Measurements from ENCODE around the gene BRME1.

BRME1 gene

DNA sequence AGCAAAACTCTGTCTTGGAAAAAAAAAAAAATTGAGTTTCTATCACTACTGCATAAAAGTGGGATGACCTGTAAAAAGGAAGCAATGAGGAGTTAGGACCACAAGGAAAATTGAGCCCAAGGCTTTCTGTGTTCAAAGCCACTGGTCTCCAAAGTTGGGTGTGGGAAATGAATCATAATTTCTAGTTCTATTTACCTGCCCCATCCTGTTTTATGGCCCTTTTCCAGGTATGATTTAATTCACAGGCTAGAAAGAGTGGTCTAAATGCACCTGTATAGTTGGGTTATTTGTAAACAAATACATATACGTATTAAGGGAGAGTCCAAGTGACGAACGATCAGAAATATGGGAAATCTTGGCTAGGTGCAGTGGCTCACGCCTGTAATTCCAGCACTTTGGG is 40.5 kb upstream of the BRME1 start:
- TF ChIP-seq CTCF (IDR thresholded peaks at IDR 0.05; ENCODE audit: control insufficient read depth, extremely low read depth, insufficient read depth) = no peak
- no peak for DNase-seq (ENCODE audit: low read depth)
- no peak overlapping the region for H3K4me3 ChIP-seq (ENCODE audit: low read depth, low read length)

GRCh38 chr19:13942023-13942684 is 36.2 kb upstream of the BRME1 start:
- DNase-seq (ENCODE audit: low read depth) = no peak
- H3K4me3 ChIP-seq (ENCODE audit: low read depth, low read length) = no peak overlapping the region
- no peak for TF ChIP-seq CTCF (IDR thresholded peaks at IDR 0.05; ENCODE audit: control insufficient read depth, extremely low read depth, insufficient read depth)

- no peak within 1 kb of the TSS for H3K4me3 ChIP-seq (ENCODE audit: low read depth, low read length)
- DNase-seq (ENCODE audit: low read depth) = no peak
- no peak for TF ChIP-seq CTCF (IDR thresholded peaks at IDR 0.05; ENCODE audit: control insufficient read depth, extremely low read depth, insufficient read depth)
These were observed 32.6 kb upstream of the BRME1 start, which contains the start of gene PODNL1 for GRCh38 chr19:13938301-13939064. PODNL1 (minus strand) TSS chr19:13938417; CDS start chr19:13938181, 236 bp downstream.

- H3K4me3 ChIP-seq (ENCODE audit: low read depth, low read length) = no peak overlapping the region
- DNase-seq (ENCODE audit: low read depth) = no peak
- TF ChIP-seq CTCF (IDR thresholded peaks at IDR 0.05; ENCODE audit: control insufficient read depth, extremely low read depth, insufficient read depth) = no peak
These were observed 31.8 kb upstream of the BRME1 start for GRCh38 chr19:13937479-13938300.

DNA sequence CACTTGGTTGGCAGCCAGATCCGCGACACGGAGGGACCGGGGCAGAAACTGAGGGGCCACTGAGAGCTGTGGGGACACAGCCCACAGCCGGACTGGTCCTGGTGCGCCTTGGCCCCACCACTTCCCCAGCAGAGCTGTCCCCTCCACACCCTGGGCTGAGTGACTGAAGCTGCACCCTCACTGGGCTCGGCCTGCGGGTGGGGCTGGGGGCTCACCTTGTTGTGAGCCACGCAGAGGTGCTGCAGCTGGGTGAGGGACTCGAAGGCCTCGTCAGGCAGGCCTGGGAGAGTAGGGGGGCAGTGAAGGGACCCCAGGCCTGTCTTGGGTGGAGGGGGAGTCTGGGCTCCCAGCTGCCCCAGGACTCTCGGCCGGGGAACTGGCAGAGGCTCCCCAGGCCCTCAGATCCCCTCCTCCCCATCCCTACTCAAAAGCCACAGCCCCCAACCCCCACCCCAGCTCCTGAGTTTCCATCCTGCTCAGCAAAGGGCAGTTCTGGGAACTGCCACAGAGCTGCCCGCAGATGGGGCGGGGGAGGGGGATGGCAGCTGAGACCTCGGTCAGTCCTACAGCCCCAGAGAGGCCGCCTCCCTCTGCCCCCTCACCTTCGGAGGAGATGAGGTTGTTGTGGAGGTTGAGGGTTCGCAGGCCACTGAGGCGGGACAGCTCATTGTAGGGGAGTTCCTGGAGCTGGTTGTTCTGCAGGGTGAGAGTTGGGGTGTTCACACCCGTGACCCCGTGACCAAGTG is 30.0 kb upstream of the BRME1 start:
- DNase-seq (ENCODE audit: low read depth) = no peak
- no peak overlapping the region for H3K4me3 ChIP-seq (ENCODE audit: low read depth, low read length)
- TF ChIP-seq CTCF (IDR thresholded peaks at IDR 0.05; ENCODE audit: control insufficient read depth, extremely low read depth, insufficient read depth) = no peak

- no peak for TF ChIP-seq CTCF (IDR thresholded peaks at IDR 0.05; ENCODE audit: control insufficient read depth, extremely low read depth, insufficient read depth)
- no peak for DNase-seq (ENCODE audit: low read depth)
- H3K4me3 ChIP-seq (ENCODE audit: low read depth, low read length) = no peak overlapping the region
These were observed 28.8 kb upstream of the BRME1 start for GRCh38 chr19:13934785-13935109.
